Cardiac muscle cell (in vitro differentiated cells and primary cell): ENCODE measurements around the gene PML. TPM values are rescaled to one million over a fixed set of nuclear protein-coding genes. Genes with fewer than 3 reads are reported as not detected.
A peak's percentile ranks its signal among the peaks of the same experiment; 100 is the strongest.

ENCODE experiments used
- DNase-seq, 2 donors: peaks; one replicate each; pipeline versions ENCODE4 v3.0.0 to v3.0.0-alpha.2; 2010 to 2017; ENCODE audit warnings: low read depth in 1 of 2, low spot score in 1 of 2
- H3K27ac ChIP-seq: fragments of 200-600 bp; sonication (generic); 2 replicates; pipeline ENCODE4 v1.5.1; 2016
- H3K27me3 ChIP-seq: fragments of 200-600 bp; sonication (generic); 2 replicates; pipeline ENCODE4 v1.6.0; 2016; ENCODE audit warnings: control low read depth
- H3K36me3 ChIP-seq: fragments of 200-600 bp; sonication (generic); 2 replicates; pipeline ENCODE4 v1.5.1; 2016; ENCODE audit warnings: control low read depth
- H3K4me1 ChIP-seq: fragments of 200-600 bp; sonication (generic); 2 replicates; pipeline ENCODE4 v1.8.1; 2017; ENCODE audit warnings: low read depth, mild to moderate bottlenecking, mixed run types
- H3K4me3 ChIP-seq: fragments of 200-600 bp; sonication (generic); 2 replicates; pipeline ENCODE4 v1.5.1; 2016; ENCODE audit warnings: mild to moderate bottlenecking
- H3K9me3 ChIP-seq: fragments of 200-600 bp; sonication (generic); 2 replicates; pipeline ENCODE4 v1.5.1; 2017; ENCODE audit warnings: low read depth, mild to moderate bottlenecking, control low read depth
- polyA plus RNA-seq: library from polyadenylated mRNA; unstranded; fragments of >200 nt; fragmentation: Nextera tagmentation; extraction: Ambion mirVana; gene quantifications from 2 replicates; pipeline ENCODE4 v1.2.1, GENCODE V29; 2016
- total RNA-seq: library from RNA; depleted of rRNA; stranded (reverse); fragments of >200 nt; gene quantifications from 2 replicates; pipeline ENCODE4 v1.2.3, GENCODE V29; 2016
- TF ChIP-seq, protein P1 (sequence below): IDR thresholded peaks from 2 replicates; pipeline ENCODE4 v1.5.1; 2012; ENCODE audit warnings: low read depth, mild to moderate bottlenecking, low read length

Gene PML
- total and polyA plus RNA-seq, 2 experiments from 2014 or later: 21.9 to 40.4 TPM

- H3K4me3 ChIP-seq: no peak overlapping the region
- no peaks in the 10 kb centered on the region for H3K9me3 ChIP-seq
- no peaks in the 10 kb centered on the region for H3K27me3 ChIP-seq
- H3K36me3 ChIP-seq: no peaks in the 10 kb centered on the region
- H3K4me1 ChIP-seq: peaks cover 9% of the 10 kb centered on the region
- TF ChIP-seq, protein P1, sequence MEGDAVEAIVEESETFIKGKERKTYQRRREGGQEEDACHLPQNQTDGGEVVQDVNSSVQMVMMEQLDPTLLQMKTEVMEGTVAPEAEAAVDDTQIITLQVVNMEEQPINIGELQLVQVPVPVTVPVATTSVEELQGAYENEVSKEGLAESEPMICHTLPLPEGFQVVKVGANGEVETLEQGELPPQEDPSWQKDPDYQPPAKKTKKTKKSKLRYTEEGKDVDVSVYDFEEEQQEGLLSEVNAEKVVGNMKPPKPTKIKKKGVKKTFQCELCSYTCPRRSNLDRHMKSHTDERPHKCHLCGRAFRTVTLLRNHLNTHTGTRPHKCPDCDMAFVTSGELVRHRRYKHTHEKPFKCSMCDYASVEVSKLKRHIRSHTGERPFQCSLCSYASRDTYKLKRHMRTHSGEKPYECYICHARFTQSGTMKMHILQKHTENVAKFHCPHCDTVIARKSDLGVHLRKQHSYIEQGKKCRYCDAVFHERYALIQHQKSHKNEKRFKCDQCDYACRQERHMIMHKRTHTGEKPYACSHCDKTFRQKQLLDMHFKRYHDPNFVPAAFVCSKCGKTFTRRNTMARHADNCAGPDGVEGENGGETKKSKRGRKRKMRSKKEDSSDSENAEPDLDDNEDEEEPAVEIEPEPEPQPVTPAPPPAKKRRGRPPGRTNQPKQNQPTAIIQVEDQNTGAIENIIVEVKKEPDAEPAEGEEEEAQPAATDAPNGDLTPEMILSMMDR: no peak
- DNase-seq: peak in 1 of 2 donors; percentile 41
- no peak overlapping the region for H3K27ac ChIP-seq
These were observed 10.1 kb upstream of the PML start for GRCh38 chr15:73984208-73984979.

GRCh38 chr15:73985101-73985873, 9.2 kb upstream of the PML start:
- Histone ChIP-seq H3K27ac (no peak overlapping the region), H3K9me3 (no peaks in the 10 kb centered on the region)

DNA sequence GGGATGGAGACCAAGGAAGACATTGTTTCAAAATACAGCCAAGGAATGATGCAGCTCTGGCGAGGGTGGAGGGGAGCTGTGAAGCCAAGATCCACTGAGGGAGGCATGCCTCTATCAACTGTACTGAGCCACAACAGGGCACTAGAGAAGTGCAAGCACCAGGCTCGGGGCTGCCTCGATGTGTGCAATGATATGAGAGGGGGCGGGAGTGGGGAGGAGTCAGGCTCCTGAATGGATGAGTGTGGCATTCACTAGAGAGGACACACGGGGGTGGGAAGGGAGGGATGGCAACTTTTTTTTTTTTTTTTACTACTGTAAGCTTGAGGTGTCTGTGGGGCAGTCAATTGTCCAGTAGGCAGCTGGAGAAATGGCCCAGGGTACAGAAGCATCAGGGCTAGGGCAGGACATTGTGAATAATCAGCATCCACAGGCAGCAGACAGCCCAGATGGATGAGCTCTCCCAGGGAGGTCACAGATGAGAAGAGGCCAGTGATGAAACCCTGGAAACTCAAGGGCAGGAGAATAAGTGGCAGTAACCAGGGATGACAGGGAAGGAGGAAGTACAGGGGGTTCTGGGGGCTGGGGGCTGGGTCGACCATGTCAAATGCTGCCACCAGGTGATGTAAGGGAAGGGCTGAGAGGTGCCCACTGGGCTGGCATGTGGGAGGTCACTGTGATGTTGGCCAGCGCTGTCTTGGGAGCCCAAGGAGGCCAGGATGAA, 8.3 kb upstream of the PML start:
- H3K27me3 ChIP-seq: no peaks in the 10 kb centered on the region
- no peaks in the 10 kb centered on the region for H3K36me3 ChIP-seq
- no peaks in the 10 kb centered on the region for H3K9me3 ChIP-seq
- no peak overlapping the region for H3K27ac ChIP-seq
- peaks cover 10% of the 10 kb centered on the region for H3K4me1 ChIP-seq
- DNase-seq: peak in 1 of 2 donors; percentile 16
- H3K4me3 ChIP-seq: no peak overlapping the region
- TF ChIP-seq, protein P1: no peak

More at GRCh38 chr15:73985101-73985873, 9.2 kb upstream of the PML start:
- TF ChIP-seq, protein P1: no peak
- H3K4me1 ChIP-seq: peaks cover 9% of the 10 kb centered on the region
- no peaks in the 10 kb centered on the region for H3K27me3 ChIP-seq
- no peaks in the 10 kb centered on the region for H3K36me3 ChIP-seq
- peak in 1 of 2 donors; percentile 32 for DNase-seq
- no peak overlapping the region for H3K4me3 ChIP-seq

DNA sequence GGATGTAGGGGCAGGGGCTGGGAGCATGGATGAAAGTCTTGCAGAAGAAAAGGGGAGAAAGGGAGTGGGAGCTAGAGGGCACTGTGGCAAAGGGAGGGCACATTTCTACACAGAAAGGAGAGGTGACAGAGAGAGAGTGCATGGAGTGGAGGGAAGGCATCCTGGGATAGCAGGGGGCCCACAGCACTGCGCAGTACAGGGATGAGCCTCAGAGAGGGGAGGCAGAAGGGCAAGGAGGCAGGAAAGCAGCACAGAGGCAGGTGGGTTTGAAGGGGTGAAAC, 7.8 kb upstream of the PML start:
- H3K4me3 ChIP-seq: no peak overlapping the region
- DNase-seq: no peak
- H3K27ac ChIP-seq: no peak overlapping the region
- no peaks in the 10 kb centered on the region for H3K36me3 ChIP-seq
- no peaks in the 10 kb centered on the region for H3K27me3 ChIP-seq
- peaks cover 14% of the 10 kb centered on the region for H3K4me1 ChIP-seq
- TF ChIP-seq, protein P1: no peak
- no peaks in the 10 kb centered on the region for H3K9me3 ChIP-seq

- H3K36me3 ChIP-seq: no peaks in the 10 kb centered on the region
- TF ChIP-seq, protein P1: no peak
- H3K4me1 ChIP-seq: peaks cover 12% of the 10 kb centered on the region
- no peak overlapping the region for H3K27ac ChIP-seq
- no peak for DNase-seq
- H3K9me3 ChIP-seq: no peaks in the 10 kb centered on the region
- H3K4me3 ChIP-seq: no peak overlapping the region
- no peaks in the 10 kb centered on the region for H3K27me3 ChIP-seq
These were observed 7.3 kb upstream of the PML start for GRCh38 chr15:73987250-73987649.
